ENCODE measurements around the gene LRCOL1. TPM values are rescaled to one million over a fixed set of nuclear protein-coding genes. Genes with fewer than 3 reads are reported as not detected.

The LRCOL1 gene
- total RNA-seq, 1 experiment from 2014 or later, result not detected

GRCh38 chr12:132624910-132625630 is 14.7 kb upstream of the LRCOL1 start:
- no peak for DNase-seq (ENCODE audit: low read depth, low spot score)
- H3K9me3 ChIP-seq (ENCODE audit: control insufficient read depth in 1 of 2, insufficient read depth in 1 of 2, low read depth in 1 of 2, low read length in 2 of 2), result no peaks in the 10 kb centered on the region
- ChIA-PET POLR2A (no interaction called here), RAD21 (ENCODE audit: low non-redundant PET in 1 of 2, low total read pairs in 2 of 2, uncharacterized antibody in 2 of 2, unreplicated experiment in 2 of 2) (no interaction called here), CTCF (no interaction called here)
- no peak overlapping the region for H3K4me2 ChIP-seq (ENCODE audit: low read length)
- H3K36me3 ChIP-seq (ENCODE audit: control insufficient read depth in 1 of 2, insufficient read depth in 2 of 2, low read length in 2 of 2), result peaks cover 16 to 31% of the 10 kb centered on the region in 2 experiments
- no peaks in the 10 kb centered on the region for H3K9me2 ChIP-seq (ENCODE audit: insufficient read depth)
- ATAC-seq, result no peak
- H2AFZ ChIP-seq (ENCODE audit: low read depth, low read length, poor library complexity, severe bottlenecking), result no peak overlapping the region
- H3K79me2 ChIP-seq (ENCODE audit: insufficient read depth, low read length), result no peaks in the 10 kb centered on the region
- no peak for TF ChIP-seq REST (IDR thresholded peaks at IDR 0.05; ENCODE audit: low read depth)
- no peak for TF ChIP-seq RAD21 (IDR thresholded peaks at IDR 0.05; ENCODE audit: low read depth)
- no peak for TF ChIP-seq EGR1 (IDR thresholded peaks at IDR 0.05; ENCODE audit: low read depth)
- TF ChIP-seq ELF1 (IDR thresholded peaks at IDR 0.05; ENCODE audit: borderline replicate concordance, low read depth), result no peak
- H4K20me1 ChIP-seq (ENCODE audit: insufficient read depth), result no peaks in the 10 kb centered on the region
- intact Hi-C loops (cut with micrococcal nuclease), result no loop called here
- no peak overlapping the region for H3K9ac ChIP-seq (ENCODE audit: low read length)
- no peak overlapping the region for H3K4me3 ChIP-seq (replicated peaks in 1 of 2; ENCODE audit: low read depth in 1 of 2, low read length in 2 of 2)
- H3K27ac ChIP-seq (ENCODE audit: low read depth, low read length), result no peak overlapping the region
- no TSS peak for BruUV-seq (replicated peaks)
- no peaks in the 10 kb centered on the region for H3K27me3 ChIP-seq (ENCODE audit: insufficient read depth, low read length)
- peaks cover 0 to 14% of the 10 kb centered on the region in 2 experiments; a peak in 1 of 4 replicates for H3K4me1 ChIP-seq (ENCODE audit: control insufficient read depth in 1 of 2, insufficient read depth in 2 of 2, low read length in 2 of 2)
